GM18858 (cell line): ENCODE measurements around the gene VSIG4.

ENCODE experiments used
- ATAC-seq: cut with Tn5 transposase; IDR thresholded peaks from one replicate; pipeline ENCODE4 v1.9.1; 2021; ENCODE audit not compliant: unreplicated experiment

The VSIG4 gene

DNA sequence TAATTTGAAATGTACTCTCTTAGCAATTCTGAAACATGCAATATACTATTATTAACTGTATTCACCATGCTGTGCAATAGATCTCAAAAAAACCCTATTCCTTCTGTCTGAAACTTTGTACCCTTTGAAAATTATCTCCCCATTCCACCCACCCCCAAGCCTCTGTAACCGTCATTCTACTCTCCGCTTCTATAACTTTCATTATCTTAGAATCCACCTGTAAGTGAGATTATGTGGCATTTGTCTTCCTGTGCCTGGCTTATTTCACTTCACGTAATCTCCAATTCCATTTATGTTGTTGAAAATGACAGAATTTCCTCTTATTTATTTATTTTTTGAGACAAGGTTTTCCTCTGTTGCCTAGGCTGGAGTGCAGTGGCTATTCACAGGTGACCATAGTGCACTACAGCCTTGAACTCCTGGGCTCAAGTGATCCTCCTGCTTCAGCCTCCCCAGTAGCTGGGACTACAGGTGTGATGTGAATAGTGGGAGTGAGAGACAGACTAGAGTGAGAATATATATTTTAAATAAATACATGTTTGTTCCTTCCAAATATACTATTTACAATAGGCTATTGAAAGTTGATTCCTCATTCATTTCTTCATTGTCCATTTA is 30.5 kb downstream of the VSIG4 start:
- ATAC-seq, result no peak

DNA sequence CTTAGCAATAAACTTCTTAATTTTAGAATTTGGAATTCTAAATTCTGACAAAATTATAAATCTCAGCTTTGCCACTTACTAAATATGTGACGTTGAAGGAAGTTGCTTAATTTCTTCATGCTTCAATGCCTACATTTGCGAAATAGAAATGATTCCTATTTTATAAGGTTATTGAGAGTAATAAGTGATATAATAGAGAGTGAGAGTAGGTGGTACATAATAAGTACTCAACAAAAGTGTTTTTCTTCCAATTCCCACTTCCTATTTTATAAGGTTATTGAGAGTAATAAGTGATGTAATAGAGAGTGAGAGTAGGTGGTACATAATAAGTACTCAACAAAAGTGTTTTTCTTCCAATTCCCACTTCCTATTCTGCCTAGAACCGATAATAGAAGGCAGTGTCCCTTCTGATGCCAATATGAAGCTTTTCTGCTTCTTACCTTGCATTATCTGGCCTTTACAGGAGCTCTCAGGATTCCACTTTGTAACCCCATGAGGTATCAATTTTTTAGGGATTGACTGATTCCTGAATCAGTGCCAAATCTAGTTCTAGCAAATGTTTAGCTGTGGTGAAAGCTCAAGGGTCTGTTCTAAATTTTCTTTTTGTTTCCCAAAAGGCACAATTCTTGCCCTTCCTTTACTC is 31.4 kb downstream of the VSIG4 start:
- ATAC-seq, result no peak

DNA sequence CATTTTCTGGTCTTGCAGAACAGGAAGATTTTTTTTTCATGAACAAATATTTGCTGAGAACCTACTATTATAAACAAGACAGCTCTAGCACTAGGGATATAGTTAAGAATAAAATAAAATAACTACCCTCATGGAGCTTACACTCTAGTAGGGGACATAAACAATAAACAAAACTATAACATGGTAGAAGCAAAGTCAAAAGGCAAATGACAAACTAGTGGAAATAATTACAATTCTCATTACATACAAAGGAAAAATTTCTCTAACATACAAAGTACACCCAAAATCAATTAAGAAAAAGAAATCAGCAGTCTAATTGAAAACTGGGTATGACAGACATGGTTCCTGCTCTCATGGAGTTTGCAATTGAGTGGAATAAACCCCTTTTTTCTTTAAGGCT is 32.0 kb downstream of the VSIG4 start:
- ATAC-seq, result no peak

DNA sequence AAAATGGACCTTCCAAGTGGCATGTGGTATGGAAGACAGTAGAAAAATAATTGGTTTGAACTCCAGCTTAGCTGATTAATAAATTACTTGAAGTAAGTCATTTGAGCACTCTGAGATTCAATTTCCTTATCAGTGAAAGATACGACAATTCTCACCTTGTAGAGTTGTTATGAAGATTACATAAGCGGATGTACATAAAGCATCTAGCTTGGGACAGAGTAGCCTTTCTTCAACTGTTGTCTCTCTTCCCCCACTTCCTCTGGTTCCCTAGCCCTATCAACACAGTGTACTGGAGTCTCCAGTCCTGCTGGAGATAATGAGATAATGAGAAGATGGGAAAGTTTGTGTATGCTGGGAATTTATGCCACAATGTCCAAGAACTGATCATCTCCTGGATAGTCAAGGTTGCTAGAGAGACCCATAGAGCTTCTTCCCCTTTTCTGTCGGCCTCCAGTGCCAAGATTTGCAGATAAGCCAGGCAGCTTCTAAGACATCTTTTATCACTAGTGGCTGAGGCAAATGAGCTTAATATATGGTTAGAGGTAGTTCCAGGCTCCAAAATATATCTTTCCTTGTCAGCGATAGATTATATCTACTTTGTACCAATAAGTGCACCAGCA is 33.9 kb downstream of the VSIG4 start:
- ATAC-seq, result no peak

DNA sequence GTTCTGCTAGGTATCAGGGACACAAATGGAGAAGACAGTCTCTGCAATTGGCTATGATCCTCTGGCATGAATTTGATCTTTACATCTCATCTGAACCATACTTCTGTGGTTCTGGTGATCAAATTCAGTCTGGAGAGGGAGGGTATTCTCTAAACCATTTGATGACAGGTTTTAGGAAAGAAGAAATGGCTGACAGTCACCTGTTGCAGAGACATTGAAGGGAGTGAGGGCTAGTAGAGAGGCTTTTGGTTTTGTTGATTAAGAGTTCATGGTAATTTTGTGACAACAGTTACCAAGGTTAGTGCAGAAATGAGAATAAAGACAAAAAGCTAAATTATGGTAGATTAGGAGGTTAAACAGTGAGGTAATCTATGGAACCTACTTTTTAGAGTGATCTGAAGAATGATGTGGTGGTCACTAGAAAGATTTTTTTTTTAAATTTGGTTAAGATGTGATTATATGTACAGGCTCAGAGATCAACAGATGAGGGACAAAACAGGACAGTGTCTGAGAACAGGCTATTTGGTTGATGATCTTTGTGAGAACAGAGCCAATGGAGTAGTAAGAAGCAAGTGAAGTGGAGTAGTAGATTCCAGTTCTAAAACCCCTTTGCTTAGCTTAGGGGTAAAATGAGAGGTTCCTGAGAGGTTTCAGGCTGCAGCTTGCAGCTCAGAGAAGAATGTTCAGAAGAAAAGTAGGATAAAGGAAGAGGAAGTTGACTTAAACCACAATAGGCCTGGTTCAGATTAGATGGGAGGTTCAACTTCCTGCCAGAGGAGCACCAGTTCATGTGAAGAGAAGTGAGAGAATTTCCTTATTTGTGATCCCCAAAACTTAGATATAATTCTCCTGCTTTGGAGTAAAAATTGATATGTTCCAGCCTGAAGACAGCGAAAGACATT is 34.7 kb downstream of the VSIG4 start:
- ATAC-seq, result no peak

DNA sequence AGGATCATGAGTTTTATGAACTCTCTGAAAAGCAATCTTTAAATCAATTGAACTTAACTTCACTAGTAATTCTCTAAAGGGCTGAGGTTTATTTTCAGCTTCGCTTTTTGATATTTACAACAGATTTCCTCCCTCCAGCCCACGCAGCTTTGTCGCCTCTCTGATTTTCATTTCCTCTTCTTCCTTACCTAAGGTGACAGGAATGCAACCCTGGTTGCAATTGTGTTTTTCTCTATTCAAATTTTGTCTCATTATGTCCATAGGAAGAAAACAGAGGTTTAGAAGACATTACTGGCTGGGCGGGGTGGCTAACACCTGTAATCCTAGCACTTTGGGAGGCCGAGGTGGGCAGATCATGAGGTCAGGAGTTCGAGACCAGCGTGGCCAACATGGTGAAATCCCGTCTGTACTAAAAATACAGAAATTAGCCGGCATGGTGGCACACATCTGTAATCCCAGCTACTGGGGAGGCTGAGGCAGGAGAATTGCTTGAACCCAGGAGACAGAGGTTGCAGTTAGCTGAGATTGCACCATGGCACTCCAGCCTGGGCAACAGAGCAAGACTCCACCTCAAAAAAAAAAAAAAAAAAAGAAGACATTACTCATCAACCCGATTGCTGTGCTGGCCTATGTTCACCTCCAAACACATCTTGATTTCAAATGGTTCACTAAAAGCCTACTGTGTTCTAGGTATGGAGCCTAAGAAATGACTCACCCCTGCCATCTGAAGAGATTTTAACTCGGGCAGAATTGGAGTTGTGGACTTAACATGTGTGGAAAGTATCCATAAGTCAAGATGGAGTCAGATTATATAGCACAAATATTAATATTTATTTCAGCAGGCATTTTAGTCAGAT is 36.8 kb downstream of the VSIG4 start:
- peak; percentile 40 for ATAC-seq

DNA sequence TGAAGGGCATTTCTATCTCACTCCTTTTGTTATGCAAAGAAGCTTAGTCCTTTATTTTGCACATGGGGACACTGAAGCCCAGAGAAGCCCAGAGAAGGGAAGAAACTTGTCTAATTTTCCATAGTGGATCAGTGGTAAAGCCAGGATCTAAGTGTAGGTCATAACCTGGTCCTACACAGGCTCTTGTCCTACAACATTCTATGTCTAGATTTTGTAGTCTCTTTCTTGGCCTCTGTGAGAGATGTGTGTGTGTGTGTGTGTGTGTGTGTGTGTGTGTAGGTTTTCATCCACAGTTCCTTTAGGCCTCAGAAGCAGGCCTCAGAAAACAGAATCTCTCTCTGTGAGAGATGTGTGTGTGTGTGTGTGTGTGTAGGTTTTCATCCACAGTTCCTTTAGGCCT is 38.3 kb downstream of the VSIG4 start:
- no peak for ATAC-seq

DNA sequence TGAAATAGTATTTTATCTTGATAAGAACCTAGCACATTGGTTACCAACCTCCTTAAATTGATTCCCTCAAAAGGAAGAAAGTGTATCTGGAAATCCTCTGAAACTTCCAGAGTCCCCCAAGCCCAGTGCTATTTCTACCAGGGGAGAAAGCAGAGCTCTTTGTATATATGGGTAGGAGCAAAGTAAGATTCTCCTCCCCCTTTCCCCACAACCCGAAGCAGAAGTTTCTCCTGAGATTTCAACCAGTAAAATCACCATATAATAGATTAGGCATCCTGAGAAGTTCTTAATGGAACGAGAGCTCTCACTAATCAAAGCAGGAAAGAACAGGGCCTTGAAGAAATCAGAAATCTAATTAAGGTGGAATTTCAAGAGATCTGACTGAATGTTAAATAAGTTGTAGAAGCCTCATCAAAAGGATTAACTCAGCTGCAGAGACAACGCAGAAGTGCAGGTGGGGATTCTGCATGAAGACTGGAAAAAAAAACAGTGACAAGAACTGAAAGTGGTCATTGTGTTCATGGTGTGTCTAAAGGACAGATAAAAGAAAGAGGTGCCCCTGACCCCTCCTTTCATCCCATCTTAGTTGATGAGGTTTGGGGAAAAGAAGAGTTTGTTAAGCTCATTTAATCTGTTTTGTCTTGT is 39.1 kb downstream of the VSIG4 start:
- no peak for ATAC-seq

DNA sequence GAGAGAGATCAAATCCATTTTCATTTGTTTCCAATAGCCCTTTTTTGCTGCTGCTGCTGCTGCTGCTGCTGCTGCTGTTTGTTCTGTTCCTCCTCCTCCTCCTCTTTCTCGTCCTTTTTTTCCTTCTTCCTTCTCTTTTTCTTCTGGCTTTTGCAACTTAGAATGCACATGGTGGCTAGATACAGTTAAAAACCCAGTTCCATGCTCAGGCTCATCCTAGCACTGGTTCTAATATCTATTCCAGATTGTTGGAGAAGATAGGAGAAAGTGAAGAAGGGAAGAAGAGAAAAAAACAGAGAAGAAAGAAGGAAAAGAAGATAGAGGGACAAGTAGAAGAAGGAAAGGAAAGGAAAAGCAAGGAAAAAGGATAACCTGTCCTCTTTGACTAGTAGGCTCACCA is 39.7 kb downstream of the VSIG4 start:
- ATAC-seq, result no peak

DNA sequence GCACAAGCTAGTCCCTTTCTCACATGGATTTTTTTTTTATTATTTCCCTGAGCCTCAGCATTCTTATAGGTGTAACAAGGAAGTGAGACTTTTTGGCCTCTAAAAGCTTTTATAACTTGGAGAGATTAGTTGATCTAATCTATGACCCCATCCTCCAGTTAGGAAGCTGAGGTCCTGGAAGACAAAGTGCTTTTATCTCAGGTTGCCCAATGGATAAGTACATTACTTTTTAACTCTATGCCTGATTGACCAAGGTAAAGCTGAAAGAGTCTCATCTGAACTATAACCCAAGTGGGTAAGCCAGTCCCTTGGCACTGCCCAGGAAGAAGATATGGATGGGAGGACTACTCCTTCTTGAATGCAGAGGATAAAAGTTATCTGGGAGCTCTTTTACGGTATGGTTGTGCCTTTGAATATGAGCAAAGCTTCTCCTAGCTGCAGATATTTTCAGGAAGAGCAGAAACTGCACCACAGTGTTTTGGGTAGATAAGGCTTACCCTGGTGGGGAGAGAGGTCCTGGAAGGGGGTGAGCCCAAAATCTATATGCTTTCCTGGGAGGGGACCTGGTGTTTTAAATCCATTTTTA is 40.2 kb downstream of the VSIG4 start:
- no peak for ATAC-seq

DNA sequence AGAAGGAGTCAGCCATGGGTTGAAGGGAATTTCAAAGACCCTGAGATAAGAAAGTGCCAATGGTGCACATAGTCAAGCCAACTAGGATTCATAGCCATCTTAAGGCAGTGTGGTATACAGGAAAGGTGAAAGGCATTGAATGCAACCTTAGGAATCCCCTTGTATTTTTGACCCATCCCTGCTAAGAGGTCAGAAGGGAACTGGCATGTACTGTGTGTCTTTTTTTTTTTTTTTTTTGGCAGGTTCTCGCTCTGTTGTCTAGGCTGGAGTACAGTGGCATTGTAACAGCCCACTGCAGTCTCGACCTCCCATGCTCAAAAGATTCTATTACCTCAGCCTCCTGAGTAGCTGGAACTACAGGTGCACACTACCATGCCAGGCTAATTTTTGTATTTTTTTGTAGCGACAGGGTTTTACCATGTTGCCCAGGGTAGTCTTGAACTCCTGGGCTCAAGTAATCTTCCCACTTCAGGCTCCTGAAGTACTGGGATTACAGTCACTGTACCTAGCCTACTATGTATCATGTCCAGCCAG is 40.8 kb downstream of the VSIG4 start:
- ATAC-seq, result no peak

DNA sequence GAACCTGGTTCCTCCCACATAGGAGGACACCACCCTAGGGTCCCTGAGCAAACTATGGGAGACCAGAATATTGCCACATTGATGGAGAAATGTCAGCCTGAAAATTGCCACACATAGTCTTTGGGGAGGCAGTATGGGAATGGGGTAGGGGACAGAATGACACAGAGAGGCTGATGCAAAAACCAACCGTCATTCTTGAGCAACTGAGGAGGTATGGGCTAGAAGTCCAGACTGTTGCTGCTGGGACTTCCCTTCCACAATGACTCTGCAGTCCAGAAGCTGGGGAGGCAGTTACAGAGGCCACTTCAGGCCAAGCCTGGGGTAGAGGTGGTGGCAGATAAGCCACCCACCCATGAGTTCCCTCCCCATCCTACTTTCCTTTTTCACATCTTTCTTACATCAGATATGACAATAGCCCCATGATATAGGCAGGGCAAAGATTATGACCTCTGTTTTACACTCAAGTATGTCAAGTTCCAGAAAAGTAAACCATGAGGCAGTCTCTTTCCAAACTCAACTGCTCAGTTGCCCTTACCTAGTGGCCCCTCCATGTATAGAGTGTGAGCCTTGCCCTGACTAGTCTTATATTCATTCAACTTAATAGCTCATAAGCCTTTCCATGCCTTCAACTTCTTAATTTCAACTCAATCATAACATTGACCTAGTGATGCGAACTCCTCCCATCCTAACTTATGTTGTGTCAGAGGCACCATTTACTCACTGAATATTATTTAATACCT is 41.7 kb downstream of the VSIG4 start:
- ATAC-seq, result no peak

DNA sequence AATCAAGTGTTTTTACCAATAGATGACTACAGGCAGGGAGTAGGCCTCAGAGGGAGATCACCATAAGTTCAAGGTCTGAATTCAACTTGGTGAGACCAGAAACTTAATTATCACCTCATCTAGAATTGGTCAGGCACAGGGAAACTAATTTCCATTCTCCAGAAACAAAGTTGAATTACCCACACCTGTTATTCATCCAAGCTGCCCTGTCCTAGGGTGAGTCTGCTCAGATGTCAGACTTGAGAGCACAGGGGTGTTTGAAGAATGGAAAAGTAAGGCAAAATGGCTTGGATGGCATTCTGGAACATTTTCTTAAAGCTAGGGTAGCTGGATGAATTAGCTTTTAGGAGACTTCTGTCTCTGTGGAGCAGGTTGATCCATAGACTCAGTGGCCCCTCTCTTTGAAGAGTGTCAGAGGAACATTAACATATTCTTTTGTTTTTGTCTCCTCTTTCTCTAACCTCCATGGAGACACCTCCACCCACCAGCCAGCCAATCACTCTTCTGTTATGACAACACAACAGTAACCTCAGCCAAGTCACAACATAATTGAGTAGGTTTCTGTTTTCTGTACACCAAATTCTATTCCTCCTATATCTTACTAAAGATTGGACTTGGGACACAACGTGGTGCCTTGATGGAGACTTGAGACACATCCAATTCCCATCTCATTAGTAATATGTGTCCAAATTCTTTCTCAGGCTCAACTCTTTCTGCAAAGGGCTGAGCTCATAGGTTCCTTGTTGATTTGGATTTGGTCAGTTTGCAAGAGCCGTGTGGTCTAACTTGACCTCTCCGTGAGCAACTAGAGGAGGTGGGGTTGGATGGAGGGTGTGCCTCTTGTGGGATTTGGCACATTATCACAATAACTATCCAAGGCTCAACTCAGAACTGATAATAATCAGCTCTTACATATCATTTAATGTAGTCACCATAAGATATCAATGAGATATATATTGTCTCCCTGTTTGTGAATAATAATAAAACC is 45.1 kb downstream of the VSIG4 start:
- ATAC-seq, result no peak

DNA sequence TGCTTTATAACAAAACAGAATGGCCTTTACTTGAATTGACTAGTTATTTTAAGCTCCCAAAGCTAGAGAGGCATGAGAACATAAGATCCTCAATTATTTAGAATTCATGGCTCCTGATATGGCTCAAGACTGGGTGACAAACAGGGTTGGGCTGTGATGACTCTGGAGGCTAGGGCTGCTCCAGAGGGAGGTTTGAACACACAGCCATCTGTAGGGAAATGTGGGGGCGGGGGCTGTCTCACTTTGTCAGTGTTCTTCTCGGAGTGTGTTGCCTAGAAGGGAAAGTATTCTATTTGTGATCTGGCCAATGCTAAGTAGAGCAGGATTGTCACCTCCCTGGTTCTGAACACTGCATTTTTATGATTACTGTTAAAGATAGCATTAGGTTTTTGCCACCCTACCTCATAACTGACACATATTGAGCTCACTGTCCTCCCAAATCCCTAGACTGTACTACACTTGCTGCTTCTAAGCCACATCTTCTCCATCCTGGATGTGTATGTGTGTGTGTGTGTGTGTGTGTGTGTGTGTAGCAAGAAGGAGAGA is 45.9 kb downstream of the VSIG4 start:
- no peak for ATAC-seq

DNA sequence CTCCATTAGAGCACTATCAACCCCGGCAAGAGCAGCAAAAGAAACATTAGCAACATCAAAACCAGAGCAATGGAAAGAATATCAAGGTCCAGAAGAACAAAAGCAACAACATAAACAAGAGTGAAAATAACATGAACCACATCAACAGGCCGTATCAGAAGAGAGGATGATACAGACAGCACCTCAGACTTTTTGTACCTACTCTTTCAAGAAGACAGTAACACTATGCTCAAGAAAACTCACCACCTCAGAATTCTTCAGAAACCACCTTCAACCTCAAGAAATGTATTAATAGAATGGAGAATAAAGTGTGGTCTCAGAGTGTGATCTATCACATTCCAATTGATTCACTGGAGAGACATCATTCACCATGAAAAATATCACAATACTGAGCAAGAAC is 46.5 kb downstream of the VSIG4 start:
- ATAC-seq, result no peak

DNA sequence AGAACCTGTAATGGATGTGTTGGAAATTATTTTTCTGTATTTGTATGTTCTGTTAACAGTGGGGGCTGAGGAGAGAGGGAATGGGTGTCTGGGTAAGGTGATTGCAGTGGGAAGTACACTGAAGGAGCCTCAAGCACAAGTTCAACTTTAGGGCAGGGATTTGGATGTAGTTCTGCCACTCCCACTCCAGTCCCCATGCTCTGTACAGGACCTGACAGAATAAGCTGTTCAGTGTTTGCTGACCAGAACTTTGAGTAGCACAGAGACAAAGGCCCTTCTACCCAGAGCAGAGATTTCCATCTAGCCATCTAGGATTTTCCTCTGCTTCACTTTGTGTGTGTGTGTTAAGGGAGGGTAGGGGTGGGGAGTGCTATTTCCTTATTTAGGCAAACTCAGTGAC is 49.2 kb downstream of the VSIG4 start:
- ATAC-seq, result no peak

DNA sequence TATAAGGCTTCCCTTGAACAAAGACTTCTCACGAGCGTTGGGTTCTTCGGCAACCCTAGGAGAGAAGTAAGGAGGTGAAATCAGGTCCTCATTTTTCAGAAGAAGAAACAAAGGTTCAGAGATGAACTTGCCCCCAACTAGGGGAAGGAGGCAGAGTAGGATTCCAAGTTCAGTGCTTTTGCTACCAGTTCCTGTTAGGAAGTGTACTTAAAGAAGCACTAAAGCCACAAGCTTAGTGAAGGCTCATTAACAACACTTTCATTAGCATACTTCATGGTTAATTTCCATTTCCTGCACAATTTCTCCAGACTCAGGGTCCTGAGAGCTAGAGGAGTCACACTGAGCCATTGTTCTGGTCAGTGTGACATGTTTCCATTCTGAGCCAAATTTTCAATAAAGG is 52.1 kb downstream of the VSIG4 start:
- no peak for ATAC-seq
